Neutrophil (primary cell): ENCODE results near the gene PCDHGC5.

Experiments used
- H3K27ac ChIP-seq: fragments of 200-600 bp; sonication (generic); 2 replicates; pipeline ENCODE4 v1.5.1; 2016; ENCODE audit warnings: mild to moderate bottlenecking, moderate library complexity
- H3K27me3 ChIP-seq: fragments of 200-600 bp; sonication (generic); 2 replicates; pipeline ENCODE4 v1.6.0; 2016; ENCODE audit warnings: mild to moderate bottlenecking
- H3K36me3 ChIP-seq: fragments of 200-600 bp; sonication (generic); 2 replicates; pipeline ENCODE4 v1.5.1; 2017
- H3K4me1 ChIP-seq, 2 experiments: fragments of 200-600 bp in 1 of 2; sonication (generic) in 1 of 2; 1 replicate in 1 of 2; 2 replicates in 1 of 2; pipeline versions ENCODE4 v1.5.1 to v1.6.1; 2013 to 2016; ENCODE audit warnings: low read depth in 1 of 2, low read length in 1 of 2, mild to moderate bottlenecking in 1 of 2, moderate library complexity in 1 of 2; ENCODE audit not compliant: control insufficient read depth in 1 of 2, insufficient read depth in 1 of 2
- H3K4me3 ChIP-seq, 2 experiments: fragments of 200-600 bp in 1 of 2; sonication (generic) in 1 of 2; 1 replicate in 1 of 2; 2 replicates in 1 of 2; pipeline ENCODE4 v1.5.1; 2013 to 2016; ENCODE audit warnings: low read depth in 1 of 2, low read length in 1 of 2, mild to moderate bottlenecking in 1 of 2, moderate library complexity in 1 of 2
- H3K9me3 ChIP-seq: fragments of 200-600 bp; sonication (generic); 2 replicates; pipeline ENCODE4 v1.5.1; 2016
- CTCF ChIP-seq: fragments of 200-600 bp; sonication (generic); IDR thresholded peaks from 2 replicates; pipeline ENCODE4 v1.5.1; 2016; ENCODE audit warnings: antibody characterized with exemption

The PCDHGC5 gene

GRCh38 chr5:141491323-141492167 lies 2.7 kb downstream of the PCDHGC5 start:
- no peaks in the 10 kb centered on the region for H3K9me3 ChIP-seq
- H3K4me1 ChIP-seq = peaks cover 0 to 14% of the 10 kb centered on the region in 2 experiments
- peaks cover 100% of the 10 kb centered on the region for H3K27me3 ChIP-seq
- no peak overlapping the region for H3K27ac ChIP-seq
- H3K4me3 ChIP-seq = no peak overlapping the region
- H3K36me3 ChIP-seq = no peaks in the 10 kb centered on the region
- TF ChIP-seq CTCF = no peak

- Histone ChIP-seq H3K27ac (no peak overlapping the region), H3K4me3 (no peak overlapping the region), H3K4me1 (peaks cover 0 to 14% of the 10 kb centered on the region in 2 experiments), H3K27me3 (peaks cover 100% of the 10 kb centered on the region), H3K36me3 (no peaks in the 10 kb centered on the region), H3K9me3 (no peaks in the 10 kb centered on the region)
- no peak for TF ChIP-seq CTCF
Observed at GRCh38 chr5:141492168-141492885, 3.4 kb downstream of the PCDHGC5 start.

DNA sequence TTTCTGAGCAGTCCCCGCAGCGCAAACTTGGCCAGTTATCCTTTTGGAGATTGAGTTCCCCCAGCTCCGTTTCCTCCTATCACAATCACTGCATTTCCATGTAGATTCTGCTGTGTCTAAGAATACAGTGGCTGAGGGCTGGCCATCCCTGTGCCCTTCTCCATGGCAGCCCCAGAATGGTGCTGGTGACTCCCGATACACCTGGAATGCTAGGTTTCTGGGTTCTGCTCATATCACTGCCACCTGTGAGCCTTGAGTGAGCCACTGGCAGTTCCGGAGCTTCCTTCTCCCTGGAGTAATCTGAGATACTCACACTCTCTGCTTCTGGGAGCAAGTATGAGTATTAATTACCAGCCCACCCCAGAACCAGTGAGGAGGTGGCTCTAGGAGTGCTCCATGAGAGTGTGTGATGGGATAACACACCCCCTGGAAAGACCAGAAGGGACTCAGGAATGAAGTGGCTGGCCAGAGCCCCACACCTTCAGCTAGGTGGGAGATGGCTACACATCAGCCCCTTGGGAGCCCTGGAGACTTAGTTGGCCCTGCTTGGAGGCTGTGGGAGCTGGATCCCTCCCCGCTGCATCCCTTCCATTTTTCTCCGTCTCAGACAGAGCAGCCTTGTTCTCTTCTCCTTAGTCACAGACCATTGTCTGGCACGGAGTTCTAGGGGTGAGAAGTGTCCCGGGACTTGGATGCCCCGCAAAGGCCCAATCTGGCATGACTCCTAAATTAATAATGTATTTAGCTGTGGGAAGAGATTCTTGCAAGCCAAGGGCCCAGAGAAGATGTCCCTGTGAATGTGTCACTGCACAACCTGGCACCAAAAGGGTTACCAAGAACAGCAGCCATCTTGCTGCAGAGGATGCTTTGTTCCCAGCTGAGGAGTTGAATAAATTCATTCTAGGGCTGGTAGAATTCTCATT lies 4.9 kb downstream of the PCDHGC5 start:
- H3K4me1 ChIP-seq = peaks cover 0 to 14% of the 10 kb centered on the region in 2 experiments
- H3K27ac ChIP-seq = no peak overlapping the region
- peaks cover 100% of the 10 kb centered on the region for H3K27me3 ChIP-seq
- no peak for TF ChIP-seq CTCF
- H3K36me3 ChIP-seq = no peaks in the 10 kb centered on the region
- H3K4me3 ChIP-seq = no peak overlapping the region
- H3K9me3 ChIP-seq = no peaks in the 10 kb centered on the region

DNA sequence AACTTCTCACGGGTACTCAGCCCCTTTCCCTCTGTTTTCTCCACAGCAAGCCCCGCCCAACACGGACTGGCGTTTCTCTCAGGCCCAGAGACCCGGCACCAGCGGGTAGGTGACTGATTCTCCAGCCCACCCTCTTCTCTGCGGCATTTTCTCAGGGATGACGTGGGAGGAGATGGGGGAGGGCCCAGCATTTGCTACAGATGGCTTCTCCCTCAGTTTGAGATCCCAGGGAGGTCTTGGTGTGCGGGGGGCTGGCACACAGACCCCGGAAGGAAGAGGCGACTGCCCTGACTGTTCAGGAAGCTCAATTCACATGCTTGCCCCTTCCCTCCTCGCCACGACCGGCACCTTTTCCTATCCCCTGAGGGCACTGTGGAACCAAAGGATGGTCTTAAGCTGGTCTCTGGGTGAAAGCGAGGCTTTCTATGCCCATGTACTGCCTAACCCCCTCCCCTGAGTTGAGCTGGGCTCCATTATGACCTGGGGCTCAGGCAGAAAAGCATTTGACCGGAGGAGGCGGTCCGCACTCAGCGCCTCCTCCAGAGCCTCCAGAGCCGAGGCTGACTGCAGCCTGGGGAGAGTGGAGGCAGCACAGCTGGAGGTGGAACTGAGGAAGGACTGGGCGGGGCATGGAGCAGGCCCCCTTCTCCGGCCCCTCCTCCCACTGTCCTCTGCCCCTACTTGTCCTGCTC lies 6.0 kb downstream of the PCDHGC5 start:
- Histone ChIP-seq H3K36me3 (no peaks in the 10 kb centered on the region), H3K27ac (no peak overlapping the region), H3K4me1 (peaks cover 0 to 14% of the 10 kb centered on the region in 2 experiments), H3K9me3 (no peaks in the 10 kb centered on the region), H3K4me3 (no peak overlapping the region), H3K27me3 (peaks cover 96% of the 10 kb centered on the region)
- no peak for TF ChIP-seq CTCF

- TF ChIP-seq CTCF = no peak
- Histone ChIP-seq H3K36me3 (no peaks in the 10 kb centered on the region), H3K4me1 (peaks cover 0 to 14% of the 10 kb centered on the region in 2 experiments), H3K27ac (no peak overlapping the region), H3K4me3 (no peak overlapping the region), H3K9me3 (no peaks in the 10 kb centered on the region), H3K27me3 (peaks cover 92% of the 10 kb centered on the region)
Observed at GRCh38 chr5:141495453-141495811, 6.6 kb downstream of the PCDHGC5 start.
